Measurements from ENCODE around the gene CELSR1.
"Not testable (repeated sequence)": the region's sequence is repeated elsewhere in the genome, so short reads cannot be mapped to it uniquely, and the experiment has no call there.

The CELSR1 gene

DNA sequence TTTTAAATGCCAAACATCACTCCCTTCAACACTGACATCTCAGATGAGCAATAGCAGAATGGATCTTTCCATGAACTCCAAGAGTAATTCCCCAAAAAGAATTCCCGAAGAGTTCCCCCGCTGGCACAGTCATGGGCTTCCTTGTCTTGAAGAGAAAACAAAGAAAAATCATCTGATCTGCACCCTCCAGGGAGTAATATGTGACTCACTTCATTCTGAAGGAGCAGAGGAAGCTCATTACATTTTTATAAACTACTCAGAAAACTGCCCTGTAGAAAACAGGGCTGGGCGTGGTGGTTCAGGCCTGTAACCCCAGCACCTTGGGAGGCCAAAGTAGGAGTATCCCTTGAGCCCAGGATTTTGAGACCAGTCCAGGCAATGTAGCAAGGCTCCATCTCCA is 35.7 kb downstream of the CELSR1 start:
- no peak for DNase-seq (ENCODE audit: low read depth in 1 of 2, low spot score in 1 of 2)
- H3K4me3 ChIP-seq (replicated peaks; ENCODE audit: insufficient read depth, low read length), result no peak overlapping the region
- TF ChIP-seq POLR2AphosphoS5 (IDR thresholded peaks at IDR 0.05; ENCODE audit: low read depth) (no peak), GABPA (IDR thresholded peaks at IDR 0.05; ENCODE audit: low read depth) (no peak), SPI1 (IDR thresholded peaks at IDR 0.05; ENCODE audit: borderline replicate concordance, low read depth) (no peak)
- TF ChIP-seq, protein P1, sequence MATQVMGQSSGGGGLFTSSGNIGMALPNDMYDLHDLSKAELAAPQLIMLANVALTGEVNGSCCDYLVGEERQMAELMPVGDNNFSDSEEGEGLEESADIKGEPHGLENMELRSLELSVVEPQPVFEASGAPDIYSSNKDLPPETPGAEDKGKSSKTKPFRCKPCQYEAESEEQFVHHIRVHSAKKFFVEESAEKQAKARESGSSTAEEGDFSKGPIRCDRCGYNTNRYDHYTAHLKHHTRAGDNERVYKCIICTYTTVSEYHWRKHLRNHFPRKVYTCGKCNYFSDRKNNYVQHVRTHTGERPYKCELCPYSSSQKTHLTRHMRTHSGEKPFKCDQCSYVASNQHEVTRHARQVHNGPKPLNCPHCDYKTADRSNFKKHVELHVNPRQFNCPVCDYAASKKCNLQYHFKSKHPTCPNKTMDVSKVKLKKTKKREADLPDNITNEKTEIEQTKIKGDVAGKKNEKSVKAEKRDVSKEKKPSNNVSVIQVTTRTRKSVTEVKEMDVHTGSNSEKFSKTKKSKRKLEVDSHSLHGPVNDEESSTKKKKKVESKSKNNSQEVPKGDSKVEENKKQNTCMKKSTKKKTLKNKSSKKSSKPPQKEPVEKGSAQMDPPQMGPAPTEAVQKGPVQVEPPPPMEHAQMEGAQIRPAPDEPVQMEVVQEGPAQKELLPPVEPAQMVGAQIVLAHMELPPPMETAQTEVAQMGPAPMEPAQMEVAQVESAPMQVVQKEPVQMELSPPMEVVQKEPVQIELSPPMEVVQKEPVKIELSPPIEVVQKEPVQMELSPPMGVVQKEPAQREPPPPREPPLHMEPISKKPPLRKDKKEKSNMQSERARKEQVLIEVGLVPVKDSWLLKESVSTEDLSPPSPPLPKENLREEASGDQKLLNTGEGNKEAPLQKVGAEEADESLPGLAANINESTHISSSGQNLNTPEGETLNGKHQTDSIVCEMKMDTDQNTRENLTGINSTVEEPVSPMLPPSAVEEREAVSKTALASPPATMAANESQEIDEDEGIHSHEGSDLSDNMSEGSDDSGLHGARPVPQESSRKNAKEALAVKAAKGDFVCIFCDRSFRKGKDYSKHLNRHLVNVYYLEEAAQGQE (IDR thresholded peaks at IDR 0.05; ENCODE audit: insufficient replicate concordance, low read depth), result no peak
- TF ChIP-seq, protein P2, sequence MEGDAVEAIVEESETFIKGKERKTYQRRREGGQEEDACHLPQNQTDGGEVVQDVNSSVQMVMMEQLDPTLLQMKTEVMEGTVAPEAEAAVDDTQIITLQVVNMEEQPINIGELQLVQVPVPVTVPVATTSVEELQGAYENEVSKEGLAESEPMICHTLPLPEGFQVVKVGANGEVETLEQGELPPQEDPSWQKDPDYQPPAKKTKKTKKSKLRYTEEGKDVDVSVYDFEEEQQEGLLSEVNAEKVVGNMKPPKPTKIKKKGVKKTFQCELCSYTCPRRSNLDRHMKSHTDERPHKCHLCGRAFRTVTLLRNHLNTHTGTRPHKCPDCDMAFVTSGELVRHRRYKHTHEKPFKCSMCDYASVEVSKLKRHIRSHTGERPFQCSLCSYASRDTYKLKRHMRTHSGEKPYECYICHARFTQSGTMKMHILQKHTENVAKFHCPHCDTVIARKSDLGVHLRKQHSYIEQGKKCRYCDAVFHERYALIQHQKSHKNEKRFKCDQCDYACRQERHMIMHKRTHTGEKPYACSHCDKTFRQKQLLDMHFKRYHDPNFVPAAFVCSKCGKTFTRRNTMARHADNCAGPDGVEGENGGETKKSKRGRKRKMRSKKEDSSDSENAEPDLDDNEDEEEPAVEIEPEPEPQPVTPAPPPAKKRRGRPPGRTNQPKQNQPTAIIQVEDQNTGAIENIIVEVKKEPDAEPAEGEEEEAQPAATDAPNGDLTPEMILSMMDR (IDR thresholded peaks at IDR 0.05; ENCODE audit: insufficient read depth, low read length), result no peak
- peaks cover 9% of the 10 kb centered on the region for H3K27me3 ChIP-seq (ENCODE audit: insufficient read depth, poor library complexity, severe bottlenecking)
- no peak overlapping the region for H3K27ac ChIP-seq (replicated peaks)

DNA sequence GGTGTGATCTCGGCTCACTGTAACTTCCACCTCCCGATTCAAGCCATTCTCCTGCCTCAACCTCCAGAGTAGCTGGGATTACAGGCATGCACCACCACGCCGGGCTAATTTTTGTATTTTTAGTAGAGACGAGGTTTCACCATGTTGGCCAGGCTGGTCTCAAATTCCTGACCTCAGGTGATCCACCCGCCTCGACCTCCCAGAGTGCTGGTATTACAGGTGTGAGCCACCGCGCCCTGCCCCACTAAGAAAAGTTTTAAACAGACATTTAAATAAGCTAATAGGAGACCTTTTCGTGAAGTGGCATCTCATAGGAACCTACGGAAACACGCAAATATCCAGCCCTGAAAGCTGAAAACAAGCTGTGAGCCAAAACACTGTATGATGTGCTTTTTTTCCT is 36.2 kb downstream of the CELSR1 start:
- DNase-seq (ENCODE audit: low read depth in 1 of 2, low spot score in 1 of 2); H3K27ac ChIP-seq (replicated peaks); H3K27me3 ChIP-seq (ENCODE audit: insufficient read depth, poor library complexity, severe bottlenecking); H3K4me3 ChIP-seq (replicated peaks; ENCODE audit: insufficient read depth, low read length): not testable (repeated sequence)

DNA sequence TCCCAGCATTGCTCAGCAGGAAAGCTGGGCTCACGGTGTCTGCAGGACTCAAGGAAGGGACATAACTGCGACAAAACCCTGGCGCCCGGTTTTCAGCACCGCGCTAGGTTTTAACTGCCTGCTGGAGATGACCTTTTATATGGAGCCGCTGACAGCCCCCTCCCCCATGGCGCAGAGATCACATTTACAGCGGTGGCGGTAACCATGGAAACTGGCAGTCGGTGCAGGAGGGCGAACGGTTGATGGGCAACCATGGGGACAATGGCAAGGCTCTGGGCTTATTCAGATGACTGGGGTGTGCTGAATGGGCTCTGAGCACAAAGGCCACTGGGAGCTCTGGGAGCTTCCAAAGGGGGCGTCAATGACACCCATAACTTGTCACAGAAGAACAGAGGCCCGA is 37.2 kb downstream of the CELSR1 start:
- no peak for DNase-seq (ENCODE audit: low read depth in 1 of 2, low spot score in 1 of 2)
- no peak for TF ChIP-seq POLR2AphosphoS5 (IDR thresholded peaks at IDR 0.05; ENCODE audit: low read depth)
- Histone ChIP-seq H3K27ac (replicated peaks) (no peak overlapping the region), H3K27me3 (ENCODE audit: insufficient read depth, poor library complexity, severe bottlenecking) (peaks cover 9% of the 10 kb centered on the region), H3K4me3 (replicated peaks; ENCODE audit: insufficient read depth, low read length) (no peak overlapping the region)

DNA sequence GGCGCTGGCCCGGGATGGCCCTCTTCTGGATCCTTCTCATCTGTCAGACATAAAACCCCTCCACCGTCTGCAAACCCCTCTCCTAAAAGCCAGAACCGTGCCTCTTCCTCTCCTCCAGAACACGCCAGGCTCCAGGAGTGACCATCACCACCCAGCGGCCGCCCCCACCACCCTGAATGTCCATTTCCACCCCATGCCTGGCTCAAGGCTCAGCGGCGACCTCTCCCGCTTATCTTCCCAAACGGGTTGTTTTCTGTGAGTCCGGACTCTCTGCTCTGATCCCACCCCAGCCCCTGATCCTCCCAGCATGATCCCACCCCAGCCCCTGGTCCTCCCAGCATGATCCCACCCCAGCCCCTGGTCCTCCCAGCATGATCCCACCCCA is 37.6 kb downstream of the CELSR1 start:
- no peak for DNase-seq (ENCODE audit: low read depth in 1 of 2, low spot score in 1 of 2)
- TF ChIP-seq, protein P2 (IDR thresholded peaks at IDR 0.05; ENCODE audit: insufficient read depth, low read length), result no peak
- no peak for TF ChIP-seq GABPA (IDR thresholded peaks at IDR 0.05; ENCODE audit: low read depth)
- TF ChIP-seq SPI1 (IDR thresholded peaks at IDR 0.05; ENCODE audit: borderline replicate concordance, low read depth), result no peak
- TF ChIP-seq, protein P1 (IDR thresholded peaks at IDR 0.05; ENCODE audit: insufficient replicate concordance, low read depth), result no peak
- no peak for TF ChIP-seq POLR2AphosphoS5 (IDR thresholded peaks at IDR 0.05; ENCODE audit: low read depth)
- Histone ChIP-seq H3K27me3 (ENCODE audit: insufficient read depth, poor library complexity, severe bottlenecking) (peaks cover 9% of the 10 kb centered on the region), H3K4me3 (replicated peaks; ENCODE audit: insufficient read depth, low read length) (no peak overlapping the region), H3K27ac (replicated peaks) (no peak overlapping the region)

DNA sequence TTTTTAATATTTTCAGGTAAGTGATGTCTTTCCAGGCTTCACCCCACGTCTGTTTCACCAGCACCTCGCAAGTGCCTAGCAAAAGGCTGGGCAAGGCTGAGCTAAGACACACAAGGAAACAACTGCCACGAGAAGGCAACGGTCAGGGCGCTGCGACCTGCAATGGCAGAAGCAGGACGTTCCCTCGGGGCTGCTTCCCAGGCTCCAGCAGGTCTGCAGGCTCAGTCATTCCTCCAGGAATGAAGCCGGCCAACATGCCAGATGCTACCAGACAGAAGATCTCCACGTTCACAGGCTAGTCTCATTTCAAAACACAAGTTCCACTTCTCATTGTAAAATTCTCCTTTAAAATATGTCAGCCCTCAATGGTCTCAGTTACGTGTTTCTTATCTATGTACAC is 45.5 kb downstream of the CELSR1 start:
- no peak for TF ChIP-seq POLR2AphosphoS5 (IDR thresholded peaks at IDR 0.05; ENCODE audit: low read depth)
- TF ChIP-seq, protein P1 (IDR thresholded peaks at IDR 0.05; ENCODE audit: insufficient replicate concordance, low read depth), result no peak
- TF ChIP-seq GABPA (IDR thresholded peaks at IDR 0.05; ENCODE audit: low read depth), result no peak
- no peak for TF ChIP-seq SPI1 (IDR thresholded peaks at IDR 0.05; ENCODE audit: borderline replicate concordance, low read depth)
- TF ChIP-seq, protein P2 (IDR thresholded peaks at IDR 0.05; ENCODE audit: insufficient read depth, low read length), result no peak
- no peak for DNase-seq (ENCODE audit: low read depth in 1 of 2, low spot score in 1 of 2)
- Histone ChIP-seq H3K4me3 (replicated peaks; ENCODE audit: insufficient read depth, low read length) (no peak overlapping the region), H3K27ac (replicated peaks) (no peak overlapping the region), H3K27me3 (ENCODE audit: insufficient read depth, poor library complexity, severe bottlenecking) (no peaks in the 10 kb centered on the region)
